H1 (cell line): ENCODE measurements around the gene MYOC. TPM values are rescaled to one million over a fixed set of nuclear protein-coding genes. Genes with fewer than 3 reads are reported as not detected.
"Not testable (repeated sequence)": the region's sequence is repeated elsewhere in the genome, so short reads cannot be mapped to it uniquely, and the experiment has no call there.

ENCODE experiments used
- CTCF ChIA-PET: fragments of 300-600 bp; sonication (Branson Sonifier 250); formaldehyde crosslinking; loops from one replicate; lab custom pipeline; 2021; ENCODE audit not compliant: partially characterized antibody; lab: Charles Lee
- POLR2A ChIA-PET: fragments of 300-600 bp; sonication (Branson Sonifier 250); formaldehyde crosslinking; loops from one replicate; lab custom pipeline; 2021; ENCODE audit warnings: inconsistent platforms; ENCODE audit not compliant: partially characterized antibody; lab: Charles Lee
- DNase-seq, 2 experiments: peaks; one replicate each; pipeline versions ENCODE4 v3.0.0 to v3.0.0-alpha.2; 2010 to 2022; ENCODE audit warnings: low spot score in 2 of 2, low read depth in 1 of 2, mixed read lengths in 1 of 2
- FAIRE-seq: peaks from 2 replicates; lab custom pipeline; 2011; peaks lifted over from hg19 to GRCh38; lab: Jason Lieb, UNC
- H2AFZ ChIP-seq: 2 replicates; pipeline ENCODE4 v1.8.1; 2012; ENCODE audit warnings: low read length, inconsistent platforms
- H2AK5ac ChIP-seq: 2 replicates; pipeline ENCODE4 v1.6.1; 2013; ENCODE audit warnings: low read depth, low read length
- H2BK120ac ChIP-seq: replicated peaks from 2 replicates; pipeline ENCODE3; 2013; ENCODE audit warnings: low read depth, low read length, inconsistent platforms
- H2BK12ac ChIP-seq: 2 replicates; pipeline ENCODE4 v1.6.1; 2013; ENCODE audit warnings: low read depth, low read length
- H2BK15ac ChIP-seq: 2 replicates; pipeline ENCODE4 v1.6.1; 2013; ENCODE audit warnings: low read length
- H2BK20ac ChIP-seq: 2 replicates; pipeline ENCODE4 v1.6.1; 2013; ENCODE audit warnings: low read length
- H2BK5ac ChIP-seq: 2 replicates; pipeline ENCODE4 v1.6.1; 2013; ENCODE audit warnings: low read depth, low read length
- H3K14ac ChIP-seq: 2 replicates; pipeline ENCODE4 v1.6.1; 2013; ENCODE audit warnings: inconsistent platforms; ENCODE audit not compliant: insufficient read length
- H3K18ac ChIP-seq: 2 replicates; pipeline ENCODE4 v1.6.1; 2013; ENCODE audit warnings: low read length; ENCODE audit errors: extremely low read depth
- H3K23ac ChIP-seq: 2 replicates; pipeline ENCODE4 v1.6.1; 2013; ENCODE audit warnings: inconsistent platforms; ENCODE audit not compliant: insufficient read length
- H3K23me2 ChIP-seq: 2 replicates; pipeline ENCODE4 v1.6.1; 2013; ENCODE audit warnings: low read depth, low read length
- H3K27ac ChIP-seq: 2 replicates; pipeline ENCODE4 v1.6.1; 2011; ENCODE audit warnings: low read depth, low read length, inconsistent platforms
- H3K27me3 ChIP-seq, 4 experiments: replicated peaks in 1 of 4; 1 replicate in 1 of 4; 2 replicates in 3 of 4; pipeline versions ENCODE4 v1.6.1 to v1.8.1; 2011 to 2013; ENCODE audit warnings: low read length in 3 of 4, mild to moderate bottlenecking in 3 of 4, inconsistent platforms in 2 of 4, mixed read lengths in 2 of 4, moderate library complexity in 1 of 4; ENCODE audit not compliant: control insufficient read depth in 3 of 4, insufficient read depth in 3 of 4; ENCODE audit errors: extremely low read depth in 1 of 4
- H3K36me3 ChIP-seq, 4 experiments: 2 replicates each; pipeline versions ENCODE4 v1.6.1 to v1.8.1; 2011 to 2013; ENCODE audit warnings: mild to moderate bottlenecking in 4 of 4, low read length in 3 of 4, moderate library complexity in 2 of 4, control low read depth in 1 of 4, inconsistent platforms in 1 of 4; ENCODE audit not compliant: insufficient read depth in 4 of 4, control insufficient read depth in 2 of 4
- H3K4ac ChIP-seq: replicated peaks from 2 replicates; pipeline ENCODE3; 2013; ENCODE audit warnings: low read length, low read depth, mixed read lengths, inconsistent platforms; ENCODE audit not compliant: insufficient read length
- H3K4me1 ChIP-seq, 4 experiments: replicated peaks in 1 of 4; 1 replicate in 1 of 4; 2 replicates in 3 of 4; pipeline versions ENCODE4 v1.6.1 to v1.8.1; 2011 to 2013; ENCODE audit warnings: low read length in 3 of 4, inconsistent platforms in 2 of 4, mixed read lengths in 1 of 4; ENCODE audit not compliant: insufficient read depth in 4 of 4, control insufficient read depth in 3 of 4
- H3K4me2 ChIP-seq, 2 experiments: 2 replicates each; pipeline versions ENCODE4 v1.6.1 to v1.8.1; 2011 to 2013; ENCODE audit warnings: low read depth in 2 of 2, low read length in 2 of 2, control low read depth in 1 of 2, inconsistent platforms in 1 of 2, mild to moderate bottlenecking in 1 of 2; ENCODE audit not compliant: insufficient read depth in 1 of 2
- H3K4me3 ChIP-seq, 4 experiments: fragments of 200-600, 300-600 bp in 1 of 4; sonication (generic), shearing (Covaris generic), sonication (Bioruptor Twin) in 1 of 4; 2 replicates each; pipeline versions ENCODE4 v1.5.1 to v1.8.1; 2011 to 2016; ENCODE audit warnings: low read length in 4 of 4, low read depth in 3 of 4, control low read depth in 2 of 4, inconsistent platforms in 2 of 4, mild to moderate bottlenecking in 2 of 4, mixed read lengths in 1 of 4, moderate library complexity in 1 of 4; ENCODE audit not compliant: insufficient read depth in 2 of 4; ENCODE audit errors: extremely low read depth in 1 of 4
- H3K56ac ChIP-seq: replicated peaks from 2 replicates; pipeline ENCODE3; 2013; ENCODE audit warnings: low read depth, mild to moderate bottlenecking, mixed read lengths, low read length, inconsistent platforms; ENCODE audit not compliant: insufficient read length
- H3K79me1 ChIP-seq: 2 replicates; pipeline ENCODE4 v1.6.1; 2013; ENCODE audit warnings: low read depth, low read length, control low read depth
- H3K79me2 ChIP-seq, 2 experiments: 2 replicates each; pipeline versions ENCODE4 v1.6.1 to v1.8.1; 2012 to 2013; ENCODE audit warnings: low read length in 2 of 2, mild to moderate bottlenecking in 2 of 2, inconsistent platforms in 1 of 2; ENCODE audit not compliant: insufficient read depth in 2 of 2, control insufficient read depth in 1 of 2
- H3K9ac ChIP-seq, 4 experiments: replicated peaks in 1 of 4; 1 replicate in 1 of 4; 2 replicates in 3 of 4; pipeline versions ENCODE4 v1.6.1 to v1.8.1; 2011 to 2013; ENCODE audit warnings: low read depth in 3 of 4, low read length in 3 of 4, control low read depth in 2 of 4, mild to moderate bottlenecking in 2 of 4, moderate library complexity in 2 of 4, inconsistent platforms in 1 of 4; ENCODE audit errors: extremely low read depth in 1 of 4
- H3K9me3 ChIP-seq, 2 experiments: 2 replicates each; pipeline versions ENCODE4 v1.6.1 to v1.8.1; 2012 to 2013; ENCODE audit warnings: mild to moderate bottlenecking in 2 of 2, moderate library complexity in 2 of 2, control low read depth in 1 of 2, inconsistent platforms in 1 of 2, low read depth in 1 of 2, low read length in 1 of 2, mixed read lengths in 1 of 2; ENCODE audit not compliant: insufficient read depth in 2 of 2
- H4K20me1 ChIP-seq, 2 experiments: replicated peaks in 1 of 2; 2 replicates each; pipeline versions ENCODE3 to v1.8.1; 2011 to 2013; ENCODE audit warnings: inconsistent platforms in 2 of 2, low read length in 2 of 2, mild to moderate bottlenecking in 1 of 2; ENCODE audit not compliant: insufficient read depth in 2 of 2, control insufficient read depth in 1 of 2
- H4K5ac ChIP-seq: 2 replicates; pipeline ENCODE4 v1.6.1; 2013; ENCODE audit warnings: low read length, low read depth, mixed read lengths, inconsistent platforms; ENCODE audit not compliant: insufficient read length
- H4K8ac ChIP-seq: 2 replicates; pipeline ENCODE4 v1.8.0; 2013; ENCODE audit warnings: mild to moderate bottlenecking, moderate library complexity, low read length, inconsistent platforms; ENCODE audit not compliant: insufficient read depth; ENCODE audit errors: extremely low read depth
- H4K91ac ChIP-seq: replicated peaks from 2 replicates; pipeline ENCODE3; 2013; ENCODE audit warnings: low read length, mixed read lengths, inconsistent platforms; ENCODE audit not compliant: insufficient read length
- WGBS, 2 experiments: shearing (Covaris generic) in 1 of 2; methylation state at CpG; one replicate each; pipeline versions ENCODE4 v1.1.6 to v1.1.7; 2013 to 2015; ENCODE audit warnings: low lambda C conversion rate in 2 of 2, mixed read lengths in 2 of 2, inconsistent platforms in 1 of 2, low coverage in 1 of 2, missing lambda C conversion rate in 1 of 2; ENCODE audit not compliant: insufficient replicate concordance in 2 of 2, insufficient coverage in 1 of 2, insufficient read length in 1 of 2; ENCODE audit errors: extremely low coverage in 1 of 2, missing lambda C conversion rate in 1 of 2; 5-methylcytosine and 5-hydroxymethylcytosine counted together
- polyA plus RNA-seq, 7 experiments: library from polyadenylated mRNA; depleted of rRNA in 3 of 7; stranded (reverse) in 5 of 7; unstranded in 2 of 7; fragments of >200 nt in 5 of 7; fragments of 200-250 nt in 2 of 7; gene quantifications; 1 replicate in 5 of 7; 2 replicates in 1 of 7; 4 replicates in 1 of 7; pipeline versions ENCODE4 v1.2.1 to v1.2.3, GENCODE V29; 2011 to 2013; ENCODE audit warnings: missing spikeins in 2 of 7, mixed read lengths in 2 of 7
- total RNA-seq: library from RNA; stranded (reverse); fragmentation: NEBNext Ultra II Directional; extraction: Animal tissue kit (Norgen Biotek cat#: 25700); gene quantifications from 2 replicates; pipeline ENCODE4 v1.2.1, GENCODE V29; 2021

Gene MYOC
- total and polyA plus RNA-seq, 2 of the 8 experiments (the other 6 are each of a cell fraction or from before 2014, with no cell fraction given), result not detected

DNA sequence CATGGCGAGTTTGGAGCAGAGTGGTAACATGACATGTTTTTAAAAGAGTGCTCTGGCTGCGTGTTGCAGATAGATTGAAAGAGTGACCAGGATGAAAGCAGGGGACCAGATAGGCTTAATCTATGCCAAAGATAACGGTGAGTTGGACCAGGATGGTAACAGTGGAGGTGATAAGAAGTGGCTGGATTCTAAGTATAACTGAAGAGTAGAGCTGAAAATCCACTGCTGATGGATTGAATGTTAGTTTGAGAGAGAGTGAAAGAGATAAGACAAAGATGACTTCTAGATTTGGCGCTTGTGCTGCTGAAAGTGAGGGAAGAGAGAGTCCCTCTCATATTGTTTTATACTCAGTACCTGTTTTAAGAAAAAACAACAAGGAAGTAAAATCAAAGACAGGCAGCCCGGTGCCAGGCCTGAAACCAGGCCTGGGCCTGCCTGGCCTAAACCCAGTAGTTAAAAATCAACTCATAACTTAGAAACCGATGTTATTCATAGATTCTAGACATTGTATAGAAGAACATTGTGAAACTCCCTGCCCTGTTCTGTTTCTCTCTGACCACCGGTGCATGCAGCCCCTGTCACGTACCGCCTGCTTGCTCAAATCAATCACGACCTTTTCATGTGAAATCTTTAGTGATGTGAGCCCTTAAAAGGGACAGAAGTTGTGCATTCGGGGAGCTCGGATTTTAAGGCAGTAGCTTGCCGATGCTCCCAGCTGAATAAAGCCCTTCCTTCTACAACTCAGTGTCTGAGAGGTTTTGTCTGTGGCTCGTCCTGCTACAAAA is 37.2 kb downstream of the MYOC start:
- POLR2A ChIA-PET, result not testable (repeated sequence)

More for the DNA sequence above, 37.2 kb downstream of the MYOC start:
- H3K27me3 ChIP-seq, H2BK20ac ChIP-seq, H3K9me3 ChIP-seq, H3K4ac ChIP-seq, H3K4me2 ChIP-seq, H2AFZ ChIP-seq, H2AK5ac ChIP-seq, H3K14ac ChIP-seq, DNase-seq, H3K4me1 ChIP-seq, H2BK12ac ChIP-seq, H2BK5ac ChIP-seq, H3K27ac ChIP-seq, H4K8ac ChIP-seq, H3K4me3 ChIP-seq, H3K36me3 ChIP-seq, H3K56ac ChIP-seq, H2BK15ac ChIP-seq, H3K18ac ChIP-seq, H3K23ac ChIP-seq, H4K91ac ChIP-seq, FAIRE-seq, H3K23me2 ChIP-seq, H2BK120ac ChIP-seq, H3K79me1 ChIP-seq, H3K9ac ChIP-seq, H4K5ac ChIP-seq, H4K20me1 ChIP-seq, H3K79me2 ChIP-seq: not testable (repeated sequence)
- WGBS, 2 experiments, result 91% methylated on average over 14 of the region's 14 CpGs; no CpG with 5 or more reads in 1 of the 2 experiments
- CTCF ChIA-PET, result interaction anchor here (0.8 kb wide), 1 partner anchor 36 kb away, joined by 3 read pairs; no protein-coding TSS in a partner anchor
